Measurements from ENCODE around the gene RASGRP3. TPM values are rescaled to one million over a fixed set of nuclear protein-coding genes. Genes with fewer than 3 reads are reported as not detected.

Gene RASGRP3
- polyA plus RNA-seq, 1 of the 3 experiments (the other 2 are of a cell fraction), result 72.5 TPM

DNA sequence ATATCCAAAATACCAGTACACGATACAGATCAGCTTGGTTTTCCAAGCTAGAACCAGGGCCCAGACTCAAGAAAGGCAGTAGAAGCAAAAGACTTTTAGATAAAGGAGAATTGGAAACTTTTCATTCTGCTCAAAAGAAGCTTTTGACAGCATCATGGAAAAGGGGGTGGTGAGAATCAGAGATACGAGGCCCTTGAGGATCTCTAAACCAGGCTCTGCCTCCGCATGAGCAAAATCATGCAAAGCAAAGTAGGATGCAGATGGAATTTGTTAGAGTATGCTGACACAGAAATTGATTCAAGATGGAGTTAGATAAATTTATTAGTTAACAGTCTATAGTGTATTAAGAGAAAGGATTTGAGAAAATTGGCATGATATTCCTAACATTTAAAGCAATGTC lies 82.9 kb downstream of the RASGRP3 start (continued):
- TF ChIP-seq FOXJ3 (CRISPR knock-in tag; IDR thresholded peaks at IDR 0.05) (no peak), EP300 (IDR thresholded peaks at IDR 0.05; ENCODE audit: borderline replicate concordance in 1 of 2, low read depth in 1 of 2, low read length in 1 of 2) (no peak), POLR2AphosphoS5 (IDR thresholded peaks at IDR 0.05; ENCODE audit: low read depth, low read length) (no peak)
- TF ChIP-seq, protein P1, sequence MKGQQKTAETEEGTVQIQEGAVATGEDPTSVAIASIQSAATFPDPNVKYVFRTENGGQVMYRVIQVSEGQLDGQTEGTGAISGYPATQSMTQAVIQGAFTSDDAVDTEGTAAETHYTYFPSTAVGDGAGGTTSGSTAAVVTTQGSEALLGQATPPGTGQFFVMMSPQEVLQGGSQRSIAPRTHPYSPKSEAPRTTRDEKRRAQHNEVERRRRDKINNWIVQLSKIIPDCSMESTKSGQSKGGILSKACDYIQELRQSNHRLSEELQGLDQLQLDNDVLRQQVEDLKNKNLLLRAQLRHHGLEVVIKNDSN (IDR thresholded peaks at IDR 0.05; ENCODE audit: borderline replicate concordance, low read depth), result no peak

- H3K4me2 ChIP-seq, result no peak overlapping the region
- CTCF ChIA-PET, result no interaction called here
- WGBS (ENCODE audit: low lambda C conversion rate), result 24% methylated on average over 2 of the region's 2 CpGs
These were observed 83.6 kb downstream of the RASGRP3 start for GRCh38 chr2:33560017-33560416.

GRCh38 chr2:33561872-33562271 lies 85.4 kb downstream of the RASGRP3 start:
- ChIA-PET POLR2A (no interaction called here), CTCF (interaction anchor here (1.2 kb wide), 1 partner anchor 8 kb away, joined by 3 read pairs; no protein-coding TSS in a partner anchor)
- no peaks in the 10 kb centered on the region for H3K9me3 ChIP-seq
- no peaks in the 10 kb centered on the region for H4K20me1 ChIP-seq (ENCODE audit: insufficient read depth)
- H3K4me1 ChIP-seq (ENCODE audit: control insufficient read depth in 1 of 2, insufficient read depth in 2 of 2, low read depth in 1 of 2, low read length in 1 of 2), result no peaks in the 10 kb centered on the region
- H3K4me2 ChIP-seq, result no peak overlapping the region
- H3K36me3 ChIP-seq (replicated peaks in 1 of 2; ENCODE audit: control insufficient read depth in 1 of 2, insufficient read depth in 2 of 2, low read length in 1 of 2), result peaks cover 0 to 3% of the 10 kb centered on the region in 2 experiments
- DNase-seq, result no peak
- TF ChIP-seq NRF1 (IDR thresholded peaks at IDR 0.05; ENCODE audit: low read depth, low read length), result no peak
- TF ChIP-seq, protein P1 (IDR thresholded peaks at IDR 0.05; ENCODE audit: borderline replicate concordance, low read depth), result no peak
- TF ChIP-seq, protein P2, sequence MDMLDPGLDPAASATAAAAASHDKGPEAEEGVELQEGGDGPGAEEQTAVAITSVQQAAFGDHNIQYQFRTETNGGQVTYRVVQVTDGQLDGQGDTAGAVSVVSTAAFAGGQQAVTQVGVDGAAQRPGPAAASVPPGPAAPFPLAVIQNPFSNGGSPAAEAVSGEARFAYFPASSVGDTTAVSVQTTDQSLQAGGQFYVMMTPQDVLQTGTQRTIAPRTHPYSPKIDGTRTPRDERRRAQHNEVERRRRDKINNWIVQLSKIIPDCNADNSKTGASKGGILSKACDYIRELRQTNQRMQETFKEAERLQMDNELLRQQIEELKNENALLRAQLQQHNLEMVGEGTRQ (IDR thresholded peaks at IDR 0.05; ENCODE audit: borderline replicate concordance, low read depth, low read length), result no peak
- no peak for TF ChIP-seq JUND (IDR thresholded peaks at IDR 0.05)
- TF ChIP-seq ELF1 (IDR thresholded peaks at IDR 0.05), result no peak
- no peak for TF ChIP-seq MEF2A (IDR thresholded peaks at IDR 0.05; ENCODE audit: borderline replicate concordance, low read depth)
- no peak for TF ChIP-seq RFX5 (IDR thresholded peaks at IDR 0.05; ENCODE audit: low read length)
- no peak overlapping the region for H2AFZ ChIP-seq (ENCODE audit: low read depth)
- H3K4me3 ChIP-seq (ENCODE audit: low read depth in 2 of 2, low read length in 1 of 2), result no peak overlapping the region
- H3K9me2 ChIP-seq, result no peaks in the 10 kb centered on the region
- H3K79me2 ChIP-seq (ENCODE audit: insufficient read depth), result no peaks in the 10 kb centered on the region
- no peak overlapping the region for H3K9ac ChIP-seq
- H3K27me3 ChIP-seq (ENCODE audit: insufficient read depth), result no peaks in the 10 kb centered on the region
- H3K27ac ChIP-seq (ENCODE audit: low read depth in 2 of 2, low read length in 1 of 2), result no peak overlapping the region
- no peaks in the 10 kb centered on the region for H3F3A ChIP-seq (replicated peaks; ENCODE audit: insufficient read depth)

More at GRCh38 chr2:33560017-33560416, 83.6 kb downstream of the RASGRP3 start:
- no peaks in the 10 kb centered on the region for H3F3A ChIP-seq (replicated peaks; ENCODE audit: insufficient read depth)
- H3K9me2 ChIP-seq, result no peaks in the 10 kb centered on the region
- no peak overlapping the region for H3K4me3 ChIP-seq (ENCODE audit: low read depth in 2 of 2, low read length in 1 of 2)
- no peaks in the 10 kb centered on the region for H4K20me1 ChIP-seq (ENCODE audit: insufficient read depth)
- H3K9me3 ChIP-seq, result no peaks in the 10 kb centered on the region
- peaks cover 0 to 3% of the 10 kb centered on the region in 2 experiments for H3K36me3 ChIP-seq (replicated peaks in 1 of 2; ENCODE audit: control insufficient read depth in 1 of 2, insufficient read depth in 2 of 2, low read length in 1 of 2)
- H3K27ac ChIP-seq (ENCODE audit: low read depth in 2 of 2, low read length in 1 of 2), result no peak overlapping the region
- TF ChIP-seq RXRA (IDR thresholded peaks at IDR 0.05; ENCODE audit: borderline replicate concordance, low read depth), result no peak
- TF ChIP-seq FOXM1 (IDR thresholded peaks at IDR 0.05; ENCODE audit: low read depth), result no peak
- no peak for TF ChIP-seq EP300 (IDR thresholded peaks at IDR 0.05; ENCODE audit: borderline replicate concordance in 1 of 2, low read depth in 1 of 2, low read length in 1 of 2)
- TF ChIP-seq GATA2 (CRISPR knock-in tag; IDR thresholded peaks at IDR 0.05), result no peak
- no peak for TF ChIP-seq MEF2A (IDR thresholded peaks at IDR 0.05; ENCODE audit: borderline replicate concordance, low read depth)
- no peak for TF ChIP-seq TEAD4 (IDR thresholded peaks at IDR 0.05; ENCODE audit: borderline replicate concordance, insufficient read depth)
- H3K4me1 ChIP-seq (ENCODE audit: control insufficient read depth in 1 of 2, insufficient read depth in 2 of 2, low read depth in 1 of 2, low read length in 1 of 2), result no peaks in the 10 kb centered on the region; a peak in 1 of 4 replicates
- no peaks in the 10 kb centered on the region for H3K27me3 ChIP-seq (ENCODE audit: insufficient read depth)
- POLR2A ChIA-PET, result no interaction called here
- no peak overlapping the region for H3K9ac ChIP-seq
- DNase-seq, result no peak
- H3K79me2 ChIP-seq (ENCODE audit: insufficient read depth), result no peaks in the 10 kb centered on the region
- no peak overlapping the region for H2AFZ ChIP-seq (ENCODE audit: low read depth)

Measured in SK-N-SH (cell line).